Measurements from ENCODE around the gene SMAP2.
"Not testable (repeated sequence)": the region's sequence is repeated elsewhere in the genome, so short reads cannot be mapped to it uniquely, and the experiment has no call there.

The SMAP2 gene

GRCh38 chr1:40384887-40385286 lies 11.4 kb downstream of the SMAP2 start:
- Histone ChIP-seq H3K9me3 (replicated peaks in 1 of 11) (peaks cover 0 to 13% (median 6%) of the 10 kb centered on the region in 11 experiments; a peak in 7 of 22 replicates), H3K27me3 (no peaks in the 10 kb centered on the region), H3K4me2 (peak overlapping the region; percentile 78 to 98 (median 88)), H4K20me1 (peaks cover 0 to 13% (median 0%) of the 10 kb centered on the region in 11 experiments; a peak in 1 of 22 replicates), H3K4me1 (peaks cover 74 to 94% (median 90%) of the 10 kb centered on the region in 10 experiments), H3K27ac (peak overlapping the region; percentile 85 to 100 (median 97)), H3K36me3 (peaks cover 8 to 54% (median 21%) of the 10 kb centered on the region in 11 experiments), H3K9ac (peak overlapping the region; percentile 76 to 98 (median 88)), H3K4me3 (peak overlapping the region in 7 of 10 experiments; percentile 8 to 43 (median 26); a peak in 7 of 20 replicates)
- no peak for TF ChIP-seq Cebpa-rat (IDR thresholded peaks at IDR 0.05)

- Histone ChIP-seq H3K36me3 (peaks cover 11 to 59% (median 26%) of the 10 kb centered on the region in 11 experiments), H4K20me1 (peaks cover 0 to 13% (median 0%) of the 10 kb centered on the region in 11 experiments; a peak in 1 of 22 replicates), H3K9ac (peak overlapping the region; percentile 76 to 98 (median 88)), H3K4me2 (peak overlapping the region; percentile 78 to 98 (median 88)), H3K4me1 (peaks cover 71 to 95% (median 89%) of the 10 kb centered on the region in 10 experiments), H3K4me3 (peak overlapping the region; percentile 27 to 57 (median 42); a peak in 18 of 20 replicates), H3K27ac (peak overlapping the region; percentile 85 to 100 (median 97)), H3K27me3 (no peaks in the 10 kb centered on the region), H3K9me3 (replicated peaks in 1 of 11) (peaks cover 0 to 15% (median 6%) of the 10 kb centered on the region in 11 experiments; a peak in 7 of 22 replicates)
- peak in 1 of 11 experiments; percentile 34; a peak in 3 of 22 replicates for TF ChIP-seq Cebpa-rat (IDR thresholded peaks at IDR 0.05)
Measured at GRCh38 chr1:40385437-40386358, 12.2 kb downstream of the SMAP2 start.

GRCh38 chr1:40386359-40386723 lies 12.8 kb downstream of the SMAP2 start:
- no peak for TF ChIP-seq Cebpa-rat (IDR thresholded peaks at IDR 0.05)
- peaks cover 11 to 57% (median 29%) of the 10 kb centered on the region in 11 experiments for H3K36me3 ChIP-seq
- H3K4me3 ChIP-seq: peak overlapping the region; percentile 27 to 57 (median 42); a peak in 19 of 20 replicates
- peaks cover 0 to 11% (median 0%) of the 10 kb centered on the region in 11 experiments; a peak in 1 of 22 replicates for H4K20me1 ChIP-seq
- H3K4me2 ChIP-seq: peak overlapping the region; percentile 78 to 98 (median 88)
- H3K9me3 ChIP-seq (replicated peaks in 1 of 11): peaks cover 0 to 18% (median 6%) of the 10 kb centered on the region in 11 experiments; a peak in 7 of 22 replicates
- no peaks in the 10 kb centered on the region for H3K27me3 ChIP-seq
- peak overlapping the region; percentile 76 to 98 (median 88) for H3K9ac ChIP-seq
- H3K27ac ChIP-seq: peak overlapping the region; percentile 85 to 100 (median 97)
- H3K4me1 ChIP-seq: peaks cover 67 to 95% (median 89%) of the 10 kb centered on the region in 10 experiments

- peaks cover 0 to 7% (median 0%) of the 10 kb centered on the region in 11 experiments; a peak in 1 of 22 replicates for H4K20me1 ChIP-seq
- H3K36me3 ChIP-seq: peaks cover 11 to 53% (median 27%) of the 10 kb centered on the region in 11 experiments
- no peaks in the 10 kb centered on the region for H3K27me3 ChIP-seq
- peak overlapping the region; percentile 27 to 57 (median 42); a peak in 19 of 20 replicates for H3K4me3 ChIP-seq
- H3K9ac ChIP-seq: peak overlapping the region; percentile 76 to 98 (median 88)
- no peak for TF ChIP-seq Cebpa-rat (IDR thresholded peaks at IDR 0.05)
- H3K4me1 ChIP-seq: peaks cover 67 to 95% (median 89%) of the 10 kb centered on the region in 10 experiments
- H3K27ac ChIP-seq: peak overlapping the region; percentile 85 to 100 (median 97)
- H3K9me3 ChIP-seq (replicated peaks in 1 of 11): peaks cover 0 to 18% (median 6%) of the 10 kb centered on the region in 11 experiments; a peak in 7 of 22 replicates
- peak overlapping the region; percentile 78 to 98 (median 88) for H3K4me2 ChIP-seq
Measured at GRCh38 chr1:40386796-40387195, 13.3 kb downstream of the SMAP2 start.

GRCh38 chr1:40387381-40388306 lies 14.1 kb downstream of the SMAP2 start:
- H3K4me2 ChIP-seq: peak overlapping the region; percentile 78 to 98 (median 88)
- peak overlapping the region; percentile 85 to 100 (median 97) for H3K27ac ChIP-seq
- not testable (repeated sequence) for H3K27me3 ChIP-seq, H4K20me1 ChIP-seq
- peaks cover 14 to 44% (median 20%) of the 10 kb centered on the region in 11 experiments for H3K36me3 ChIP-seq
- H3K9me3 ChIP-seq (replicated peaks in 1 of 11): peaks cover 0 to 18% (median 6%) of the 10 kb centered on the region in 11 experiments; a peak in 7 of 22 replicates
- H3K4me3 ChIP-seq: peak overlapping the region in 2 of 10 experiments; percentile 27 to 35; a peak in 3 of 20 replicates
- H3K9ac ChIP-seq: peak overlapping the region; percentile 64 to 98 (median 88); a peak in 21 of 22 replicates
- peaks cover 65 to 95% (median 89%) of the 10 kb centered on the region in 10 experiments for H3K4me1 ChIP-seq

- H3K9ac ChIP-seq: peak overlapping the region in 2 of 11 experiments; percentile 65 to 98; a peak in 5 of 22 replicates
- H3K4me1 ChIP-seq: peaks cover 61 to 95% (median 88%) of the 10 kb centered on the region in 10 experiments
- H3K27ac ChIP-seq: peak overlapping the region in 10 of 11 experiments; percentile 20 to 100 (median 80); a peak in 17 of 22 replicates
Measured at GRCh38 chr1:40388456-40389321, 15.2 kb downstream of the SMAP2 start.

GRCh38 chr1:40389322-40389803 lies 15.8 kb downstream of the SMAP2 start:
- H3K36me3 ChIP-seq: peaks cover 13 to 34% (median 18%) of the 10 kb centered on the region in 11 experiments
- H3K27me3 ChIP-seq: no peaks in the 10 kb centered on the region
- H4K20me1 ChIP-seq: no peaks in the 10 kb centered on the region
- no peak for TF ChIP-seq Cebpa-rat (IDR thresholded peaks at IDR 0.05)
- peak overlapping the region in 3 of 11 experiments; percentile 7 to 98 (median 65); a peak in 6 of 22 replicates for H3K9ac ChIP-seq
- peaks cover 54 to 95% (median 88%) of the 10 kb centered on the region in 10 experiments for H3K4me1 ChIP-seq
- peak overlapping the region in 9 of 11 experiments; percentile 41 to 100 (median 97); a peak in 15 of 22 replicates for H3K27ac ChIP-seq
- H3K9me3 ChIP-seq (replicated peaks in 1 of 11): peaks cover 0 to 20% (median 6%) of the 10 kb centered on the region in 11 experiments; a peak in 8 of 22 replicates
- H3K4me2 ChIP-seq: peak overlapping the region in 6 of 11 experiments; percentile 34 to 98 (median 70); a peak in 11 of 22 replicates
- H3K4me3 ChIP-seq: peak overlapping the region in 1 of 10 experiments; percentile 3; a peak in 1 of 20 replicates

More at GRCh38 chr1:40388456-40389321, 15.2 kb downstream of the SMAP2 start:
- Histone ChIP-seq H3K4me3 (peak overlapping the region in 1 of 10 experiments; percentile 3; a peak in 1 of 20 replicates), H3K9me3 (replicated peaks in 1 of 11) (peaks cover 0 to 18% (median 6%) of the 10 kb centered on the region in 11 experiments; a peak in 7 of 22 replicates), H3K4me2 (peak overlapping the region in 5 of 11 experiments; percentile 34 to 98 (median 78); a peak in 10 of 22 replicates), H3K36me3 (peaks cover 13 to 35% (median 18%) of the 10 kb centered on the region in 11 experiments)
- not testable (repeated sequence) for H3K27me3 ChIP-seq, H4K20me1 ChIP-seq

All from BLaER1 treated with 17β-estradiol and CSF1 and Interleukin-3, amounts not matched to agents 10 nM and 100 nM (cell line).